GM12872 (cell line): ENCODE results near the gene OR13J1.

Source experiments
- CTCF ChIP-seq: IDR thresholded peaks from 3 replicates; pipeline ENCODE4 v1.5.1; 2011; ENCODE audit warnings: low read depth, mild to moderate bottlenecking, low read length, moderate library complexity; ENCODE audit not compliant: insufficient read depth

Gene OR13J1

GRCh38 chr9:35870351-35870923 lies at the start of gene OR13J1:
Gene OR13J1 (minus strand): TSS chr9:35870401. CDS start chr9:35870401, 0 bp downstream.
- TF ChIP-seq CTCF = no peak

GRCh38 chr9:35919212-35920008 lies 49.2 kb upstream of the OR13J1 start:
- TF ChIP-seq CTCF = no peak

GRCh38 chr9:35918780-35919179 lies 48.6 kb upstream of the OR13J1 start:
- no peak for TF ChIP-seq CTCF

- no peak for TF ChIP-seq CTCF
Observed at GRCh38 chr9:35917261-35917660, 47.1 kb upstream of the OR13J1 start.

- no peak for TF ChIP-seq CTCF
Observed at GRCh38 chr9:35915681-35916294, 45.6 kb upstream of the OR13J1 start.

GRCh38 chr9:35914301-35914807 lies 44.2 kb upstream of the OR13J1 start:
- no peak for TF ChIP-seq CTCF

GRCh38 chr9:35912791-35913400 lies 42.7 kb upstream of the OR13J1 start:
- TF ChIP-seq CTCF = no peak
